ENCODE results near the gene TIAM2.

Gene TIAM2

GRCh38 chr6:155234687-155235086 lies 239.6 kb downstream of the TIAM2 start:
- DNase-seq (ENCODE audit: low read depth) = no peak

GRCh38 chr6:155235087-155235486 lies 240.0 kb downstream of the TIAM2 start:
- DNase-seq (ENCODE audit: low read depth) = no peak

GRCh38 chr6:155237613-155238012 lies 242.5 kb downstream of the TIAM2 start:
- no peak for DNase-seq (ENCODE audit: low read depth)

GRCh38 chr6:155240905-155241600 lies 245.9 kb downstream of the TIAM2 start:
- no peak for DNase-seq (ENCODE audit: low read depth)

- no peak for DNase-seq (ENCODE audit: low read depth)
Observed at GRCh38 chr6:155241966-155242365, 246.9 kb downstream of the TIAM2 start.

- no peak for DNase-seq (ENCODE audit: low read depth)
Observed at GRCh38 chr6:155244434-155244833, 249.3 kb downstream of the TIAM2 start.

- DNase-seq (ENCODE audit: low read depth) = no peak
Observed at GRCh38 chr6:155245193-155245592, 250.1 kb downstream of the TIAM2 start.

GRCh38 chr6:155245831-155246230 lies 250.7 kb downstream of the TIAM2 start:
- DNase-seq (ENCODE audit: low read depth) = no peak

- DNase-seq (ENCODE audit: low read depth) = no peak
Observed at GRCh38 chr6:155246825-155247224, 251.7 kb downstream of the TIAM2 start.

- DNase-seq (ENCODE audit: low read depth) = no peak
Observed at GRCh38 chr6:155247618-155248007, 252.5 kb downstream of the TIAM2 start.

GRCh38 chr6:155248008-155249001 lies 253.2 kb downstream of the TIAM2 start:
- peak; percentile 16 for DNase-seq (ENCODE audit: low read depth)

GRCh38 chr6:155250701-155251381 lies 255.7 kb downstream of the TIAM2 start:
- no peak for DNase-seq (ENCODE audit: low read depth)

- no peak for DNase-seq (ENCODE audit: low read depth)
Observed at GRCh38 chr6:155252581-155252980, 257.5 kb downstream of the TIAM2 start.

- no peak for DNase-seq (ENCODE audit: low read depth)
Observed at GRCh38 chr6:155253337-155253736, 258.2 kb downstream of the TIAM2 start.

GRCh38 chr6:155254139-155254538 lies 259.0 kb downstream of the TIAM2 start:
- DNase-seq (ENCODE audit: low read depth) = no peak

GRCh38 chr6:155256122-155256795 lies 261.1 kb downstream of the TIAM2 start:
- no peak for DNase-seq (ENCODE audit: low read depth)

- no peak for DNase-seq (ENCODE audit: low read depth)
Observed at GRCh38 chr6:155257796-155258195, 262.7 kb downstream of the TIAM2 start.

- no peak for DNase-seq (ENCODE audit: low read depth)
Observed at GRCh38 chr6:155259204-155259603, 264.1 kb downstream of the TIAM2 start.

GRCh38 chr6:155259897-155260296 lies 264.8 kb downstream of the TIAM2 start:
- no peak for DNase-seq (ENCODE audit: low read depth)

GRCh38 chr6:155260686-155261085 lies 265.6 kb downstream of the TIAM2 start:
- DNase-seq (ENCODE audit: low read depth) = no peak

- no peak for DNase-seq (ENCODE audit: low read depth)
Observed at GRCh38 chr6:155261111-155261900, 266.2 kb downstream of the TIAM2 start.

Measured in activated T-cell treated with anti-CD3 and anti-CD28 coated beads for 24 hours (primary cell).